HG03025 (cell line): ENCODE measurements around the gene OPRL1.
"Not testable (repeated sequence)": the region's sequence is repeated elsewhere in the genome, so short reads cannot be mapped to it uniquely, and the experiment has no call there.

Experiments
- ATAC-seq: cut with Tn5 transposase; IDR thresholded peaks from one replicate; pipeline ENCODE4 v1.9.1; 2021; ENCODE audit warnings: mild to moderate bottlenecking, moderate library complexity; ENCODE audit not compliant: unreplicated experiment, low FRiP score

The OPRL1 gene

GRCh38 chr20:64083378-64083803 lies 3.5 kb downstream of the OPRL1 start:
- no peak for ATAC-seq

- ATAC-seq, result no peak
Measured at GRCh38 chr20:64083804-64084684, 4.2 kb downstream of the OPRL1 start, which contains the start of gene LKAAEAR1. Gene LKAAEAR1 (minus strand): TSS chr20:64084398. CDS start chr20:64084219, 179 bp downstream.

GRCh38 chr20:64084685-64085152 lies 4.8 kb downstream of the OPRL1 start:
- ATAC-seq, result no peak

GRCh38 chr20:64086801-64087200 lies 6.9 kb downstream of the OPRL1 start:
- ATAC-seq, result no peak

- ATAC-seq, result not testable (repeated sequence)
Measured at GRCh38 chr20:64087226-64087825, 7.4 kb downstream of the OPRL1 start.

GRCh38 chr20:64088586-64088985 lies 8.7 kb downstream of the OPRL1 start:
- not testable (repeated sequence) for ATAC-seq

- no peak for ATAC-seq
Measured at GRCh38 chr20:64090165-64090564, 10.3 kb downstream of the OPRL1 start.

GRCh38 chr20:64091340-64091739 lies 11.5 kb downstream of the OPRL1 start:
- ATAC-seq, result no peak

GRCh38 chr20:64091770-64092169 lies 11.9 kb downstream of the OPRL1 start:
- ATAC-seq, result no peak

- no peak for ATAC-seq
Measured at GRCh38 chr20:64092258-64093012, 12.6 kb downstream of the OPRL1 start.

- ATAC-seq, result no peak
Measured at GRCh38 chr20:64093013-64093503, 13.2 kb downstream of the OPRL1 start.

GRCh38 chr20:64095455-64095854 lies 15.6 kb downstream of the OPRL1 start:
- ATAC-seq, result no peak

GRCh38 chr20:64095927-64096326 lies 16.0 kb downstream of the OPRL1 start:
- no peak for ATAC-seq

GRCh38 chr20:64096535-64096934 lies 16.7 kb downstream of the OPRL1 start:
- ATAC-seq, result no peak

- no peak for ATAC-seq
Measured at GRCh38 chr20:64098471-64099013, 18.7 kb downstream of the OPRL1 start.

GRCh38 chr20:64099086-64099786 lies 19.4 kb downstream of the OPRL1 start:
- no peak for ATAC-seq

GRCh38 chr20:64099880-64100565 lies 20.1 kb downstream of the OPRL1 start:
- no peak for ATAC-seq

- no peak for ATAC-seq
Measured at GRCh38 chr20:64100566-64100888, 20.6 kb downstream of the OPRL1 start.

GRCh38 chr20:64100946-64101688 lies 21.2 kb downstream of the OPRL1 start:
- ATAC-seq, result no peak
